GM12865 (cell line): ENCODE measurements around the gene DGKZ.

ENCODE experiments used
- DNase-seq: peaks from one replicate; pipeline ENCODE4 v3.0.0; 2010; ENCODE audit warnings: low read depth
- H3K4me3 ChIP-seq: 2 replicates; pipeline ENCODE4 v1.5.1; 2011; ENCODE audit warnings: mild to moderate bottlenecking, low read depth, low read length, control low read depth
- CTCF ChIP-seq: IDR thresholded peaks from 2 replicates; pipeline ENCODE4 v1.5.1; 2011; ENCODE audit warnings: low read length, control low read depth, low read depth, inconsistent platforms; ENCODE audit not compliant: insufficient read depth; ENCODE audit errors: missing control alignments

DGKZ gene

GRCh38 chr11:46421257-46421880 lies 74.1 kb downstream of the DGKZ start:
- no peak for TF ChIP-seq CTCF
- DNase-seq: no peak

GRCh38 chr11:46422588-46422987 lies 75.3 kb downstream of the DGKZ start:
- H3K4me3 ChIP-seq: no peak overlapping the region
- TF ChIP-seq CTCF: no peak
- no peak for DNase-seq

More at GRCh38 chr11:46421257-46421880, 74.1 kb downstream of the DGKZ start:
- no peak overlapping the region for H3K4me3 ChIP-seq

GRCh38 chr11:46426233-46426991 lies 79.1 kb downstream of the DGKZ start:
- no peak for DNase-seq
- H3K4me3 ChIP-seq: no peak overlapping the region
- no peak for TF ChIP-seq CTCF

GRCh38 chr11:46427364-46427763 lies 80.1 kb downstream of the DGKZ start:
- no peak for DNase-seq
- no peak overlapping the region for H3K4me3 ChIP-seq
- TF ChIP-seq CTCF: no peak

- H3K4me3 ChIP-seq: no peak overlapping the region
- no peak for TF ChIP-seq CTCF
- DNase-seq: no peak
Observed at GRCh38 chr11:46429717-46430116, 82.5 kb downstream of the DGKZ start.
